HuH-7 (cell line): Measurements from ENCODE around the gene DDX55.

Experiments
- DNase-seq: peaks from one replicate; pipeline ENCODE4 v3.0.0; 2011; ENCODE audit warnings: low spot score

The DDX55 gene

DNA sequence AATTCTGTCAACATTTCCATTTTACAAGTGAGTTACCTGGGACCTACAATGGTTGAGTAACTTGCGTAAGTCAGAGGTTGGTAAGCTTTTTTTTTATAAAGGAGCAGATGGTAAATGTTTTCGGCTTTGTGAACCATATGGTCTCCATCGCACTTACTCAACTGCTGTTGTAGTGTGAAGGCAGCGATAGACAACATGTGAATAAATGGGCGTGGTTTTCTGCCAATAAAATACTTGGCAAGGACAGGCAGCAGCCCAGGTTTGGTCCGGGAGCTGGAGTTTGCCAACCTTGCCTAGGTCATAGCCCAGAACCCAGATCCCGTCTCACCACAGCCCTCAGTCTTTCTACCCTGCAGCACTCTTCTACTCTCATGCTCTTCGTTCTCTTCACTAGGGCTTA is 6.3 kb downstream of the DDX55 start:
- DNase-seq: no peak

DNA sequence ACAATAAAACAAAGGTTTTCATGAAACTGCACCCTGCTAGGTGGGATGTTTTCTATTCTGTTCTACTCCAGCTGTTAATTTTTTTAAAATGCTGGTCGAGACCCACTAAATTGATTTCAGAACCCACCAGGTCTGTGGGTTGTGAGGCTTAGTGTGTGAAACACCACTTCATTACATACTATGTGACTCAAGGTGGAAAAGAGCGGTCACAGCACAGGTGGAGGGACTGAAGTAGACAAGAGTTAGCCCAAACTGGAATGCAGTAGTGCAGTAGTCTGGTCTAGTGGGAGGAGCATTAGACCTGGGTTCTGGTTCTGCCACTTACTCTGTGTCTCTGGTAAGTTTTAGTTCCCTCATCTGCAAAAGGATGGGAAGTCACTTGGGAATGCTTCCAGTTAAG is 12.2 kb downstream of the DDX55 start:
- no peak for DNase-seq

DNA sequence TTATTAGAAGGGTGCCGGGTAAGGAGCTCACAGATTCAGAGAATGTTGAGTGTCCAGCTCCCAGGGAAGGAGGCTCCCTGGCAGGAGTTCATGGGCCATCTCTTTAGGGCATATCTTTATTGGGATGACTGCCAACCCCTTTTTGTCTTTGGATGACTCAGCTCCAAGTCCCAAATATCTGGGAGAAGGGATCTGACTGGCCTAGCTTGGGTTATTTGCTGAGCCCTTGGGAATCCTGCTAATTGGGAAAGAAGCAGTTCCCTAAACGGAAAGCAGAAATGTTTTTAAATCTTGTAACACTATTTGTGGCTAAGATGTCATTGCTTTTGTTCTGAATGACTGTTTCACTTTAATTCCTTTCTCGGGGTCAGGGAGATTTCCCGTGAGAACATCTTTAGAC is 12.6 kb downstream of the DDX55 start:
- no peak for DNase-seq

DNA sequence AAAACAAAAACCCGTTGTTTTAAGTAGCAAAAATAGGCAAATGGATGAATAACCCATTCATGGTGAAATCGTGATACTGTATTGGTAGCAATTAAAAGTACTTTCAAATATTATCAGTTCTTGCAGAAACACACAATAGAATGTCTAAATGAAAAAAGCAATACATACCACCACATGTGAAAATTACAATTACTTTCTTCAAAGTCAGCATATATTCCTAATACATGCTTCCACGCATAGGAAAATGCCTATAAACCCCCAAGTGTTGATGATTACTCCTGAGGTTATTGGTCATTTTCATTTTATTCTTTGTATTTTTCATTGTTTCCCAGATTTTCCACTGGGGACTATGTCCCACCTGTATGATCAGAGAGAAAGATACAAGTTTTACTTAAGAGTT is 15.2 kb downstream of the DDX55 start:
- no peak for DNase-seq

DNA sequence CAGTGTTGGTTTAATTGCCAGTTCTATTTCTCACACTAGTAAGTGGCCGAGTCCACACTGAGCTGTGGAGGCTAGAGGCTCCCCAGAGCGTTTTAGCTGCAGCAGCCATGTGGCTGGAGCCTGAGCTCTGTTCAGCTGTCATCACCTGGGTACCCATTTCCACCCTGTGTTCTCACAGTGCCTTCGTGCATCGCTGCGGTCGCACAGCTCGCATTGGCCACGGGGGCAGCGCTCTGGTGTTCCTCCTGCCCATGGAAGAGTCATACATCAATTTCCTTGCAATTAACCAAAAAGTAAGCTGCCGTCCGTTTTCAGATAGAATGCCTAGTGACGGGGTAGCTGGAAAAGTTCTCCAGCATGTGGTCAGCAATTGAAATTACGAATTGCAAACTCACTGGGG is 15.7 kb downstream of the DDX55 start:
- no peak for DNase-seq

DNA sequence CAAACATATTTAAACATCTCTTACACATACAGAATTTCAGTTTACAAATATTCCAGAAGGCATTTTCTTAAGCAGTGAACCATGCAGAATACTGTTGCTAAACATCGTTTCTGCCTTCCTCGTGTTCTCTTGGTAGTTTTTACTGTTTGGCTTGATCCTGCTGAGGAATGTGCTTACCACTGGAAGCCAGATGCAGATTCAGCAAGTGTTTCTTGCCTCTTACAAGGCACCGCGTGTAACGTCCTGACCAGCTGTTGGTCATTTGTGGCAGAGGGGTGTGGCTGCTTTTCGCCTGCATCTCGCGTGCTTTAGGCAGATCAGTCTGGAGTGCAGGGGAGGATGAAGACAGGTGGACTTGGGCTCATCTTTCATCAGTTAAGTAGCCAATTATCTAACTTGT is 19.2 kb downstream of the DDX55 start:
- no peak for DNase-seq

DNA sequence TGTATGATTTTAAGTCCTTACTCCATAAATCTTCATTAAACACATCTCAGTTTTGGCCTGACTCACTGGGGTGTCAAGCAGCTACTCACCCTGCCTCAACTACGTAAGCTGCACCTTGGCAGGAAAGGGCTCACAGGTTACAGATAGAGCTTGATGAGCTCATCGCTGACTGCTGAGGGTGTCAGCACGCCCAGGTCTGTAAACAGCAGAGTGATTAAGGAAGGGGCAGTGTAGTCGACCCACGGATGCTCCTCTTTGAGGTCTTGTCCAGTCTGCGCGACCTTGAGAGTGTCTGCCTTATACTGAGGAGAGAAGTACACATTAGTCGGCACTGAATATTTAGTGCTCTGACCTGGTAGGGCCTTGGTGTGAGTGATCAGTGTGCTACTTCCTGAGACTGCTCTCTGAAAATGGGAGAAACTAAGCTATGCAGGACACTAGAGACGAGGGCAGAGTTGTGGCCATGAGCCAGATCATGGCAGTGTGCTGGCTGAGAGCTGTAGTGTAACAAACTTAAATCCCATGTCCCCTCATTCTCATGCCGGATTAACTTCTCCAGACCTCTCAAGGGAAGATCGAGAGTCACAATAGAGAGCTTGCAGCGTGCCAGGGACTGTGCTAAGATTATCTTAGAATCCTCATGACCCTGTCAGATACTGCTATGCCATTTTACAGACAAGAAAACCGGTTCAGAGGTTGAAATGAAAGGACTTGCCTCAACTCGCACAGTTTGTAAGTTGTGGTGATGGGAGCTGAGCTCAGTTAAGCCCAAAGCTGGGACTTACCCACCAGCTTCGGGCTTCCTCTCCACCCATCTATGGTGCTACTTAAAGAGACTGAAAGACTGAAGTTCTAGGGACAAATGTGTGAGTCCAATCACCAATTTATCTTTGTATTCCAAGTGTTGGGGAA is 20.0 kb downstream of the DDX55 start:
- no peak for DNase-seq

DNA sequence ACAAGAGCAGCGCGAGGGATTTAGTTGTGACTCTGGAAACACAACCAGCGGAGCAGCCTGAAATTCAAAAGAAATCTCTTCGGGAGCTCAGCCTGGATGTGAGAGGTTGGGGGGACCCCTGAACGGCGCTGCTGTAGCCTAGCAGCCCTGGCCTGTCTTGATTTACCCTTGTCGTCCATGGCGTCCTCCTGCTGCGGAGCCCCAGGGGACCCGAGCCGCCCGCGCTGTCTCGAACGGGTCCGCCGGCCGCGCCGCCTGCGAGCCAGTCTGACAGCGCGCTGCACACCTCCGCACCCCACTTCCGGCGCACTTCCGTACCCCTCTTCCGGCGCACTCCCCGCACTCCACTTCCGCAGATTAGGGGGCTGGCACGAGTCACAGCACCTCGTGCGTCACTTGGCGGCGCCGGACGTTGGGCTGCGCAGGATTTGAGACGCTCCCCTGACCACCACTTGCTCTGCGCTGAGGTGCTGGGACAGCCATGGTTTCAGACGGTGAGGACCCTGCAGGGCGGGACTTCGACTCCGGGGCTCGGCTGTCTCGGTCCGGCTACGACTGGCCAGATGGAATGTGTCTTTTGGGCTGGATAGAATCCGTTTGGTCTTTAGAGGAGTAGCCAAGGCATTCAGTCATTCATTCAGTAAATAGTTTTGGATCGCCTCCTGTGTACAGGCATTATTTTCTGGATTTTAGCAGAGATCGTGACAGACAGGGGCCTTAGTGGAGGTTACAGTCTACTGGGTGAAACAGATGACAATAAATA is 31.7 kb downstream of the DDX55 start, which contains the start of the genes EIF2B1 and GTF2H3:
Gene EIF2B1, minus strand, starts transcription at position 308 of the 763 bp plus-strand sequence. Its CDS starts 129 bp downstream, at position 179.
Gene GTF2H3, plus strand, starts transcription at position 451 of the 763 bp plus-strand sequence. Its CDS starts 31 bp downstream, at position 482.
- DNase-seq: peak; percentile 91

DNA sequence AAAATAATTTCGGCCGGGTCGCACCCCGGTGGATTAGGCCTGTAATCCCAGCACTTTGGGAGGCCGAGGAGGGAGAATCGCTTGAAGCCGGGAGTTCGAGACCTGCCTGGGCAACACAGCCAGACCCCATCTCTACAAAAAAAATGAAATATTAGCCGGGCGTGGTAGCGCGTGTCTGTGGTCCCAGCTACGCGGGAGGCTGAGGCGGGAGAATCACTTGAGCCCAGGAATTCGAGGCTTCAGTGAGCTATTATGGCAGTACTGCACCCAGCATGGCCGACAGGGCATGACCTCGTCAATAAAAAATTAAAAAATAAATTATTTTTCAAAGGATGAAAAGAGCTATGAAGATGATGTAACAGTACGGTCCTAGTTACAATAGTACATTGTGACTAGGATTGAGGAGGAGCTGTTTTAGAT is 32.3 kb downstream of the DDX55 start:
- no peak for DNase-seq

DNA sequence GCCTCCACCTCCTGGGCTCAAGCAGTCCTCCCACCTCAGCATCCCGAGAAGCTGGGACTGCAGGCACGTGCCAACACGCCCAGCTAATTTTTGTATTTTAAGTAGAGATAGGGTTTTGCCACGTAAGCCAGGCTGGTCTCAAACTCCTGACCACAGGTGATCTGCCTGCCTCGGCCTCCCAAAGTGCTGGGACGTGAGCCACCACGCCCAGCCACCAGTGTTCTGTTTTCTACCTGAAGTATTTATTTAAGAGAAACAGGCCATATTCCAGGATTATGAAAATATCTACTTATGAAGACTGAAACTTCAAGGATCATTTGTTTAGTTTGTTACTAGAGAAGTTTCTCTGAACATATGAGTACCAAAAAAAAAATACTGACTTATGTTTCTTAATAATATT is 42.0 kb downstream of the DDX55 start:
- no peak for DNase-seq

DNA sequence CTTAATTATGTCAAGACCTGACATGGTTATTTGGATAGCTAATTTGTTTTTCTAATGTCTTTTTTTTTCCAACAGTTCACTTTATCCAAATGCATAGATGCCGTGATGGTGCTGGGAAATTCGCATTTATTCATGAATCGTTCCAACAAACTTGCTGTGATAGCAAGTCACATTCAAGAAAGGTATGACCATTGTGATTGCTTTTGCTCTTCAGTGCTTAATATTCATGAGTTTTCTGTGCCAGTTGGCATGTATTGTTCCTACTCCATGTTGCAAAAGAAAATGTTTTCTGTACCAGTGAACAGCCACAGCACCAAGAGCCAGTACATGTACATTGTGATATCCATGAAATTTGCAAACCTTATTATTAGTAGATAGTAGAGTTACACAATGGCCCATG is 43.5 kb downstream of the DDX55 start:
- no peak for DNase-seq

DNA sequence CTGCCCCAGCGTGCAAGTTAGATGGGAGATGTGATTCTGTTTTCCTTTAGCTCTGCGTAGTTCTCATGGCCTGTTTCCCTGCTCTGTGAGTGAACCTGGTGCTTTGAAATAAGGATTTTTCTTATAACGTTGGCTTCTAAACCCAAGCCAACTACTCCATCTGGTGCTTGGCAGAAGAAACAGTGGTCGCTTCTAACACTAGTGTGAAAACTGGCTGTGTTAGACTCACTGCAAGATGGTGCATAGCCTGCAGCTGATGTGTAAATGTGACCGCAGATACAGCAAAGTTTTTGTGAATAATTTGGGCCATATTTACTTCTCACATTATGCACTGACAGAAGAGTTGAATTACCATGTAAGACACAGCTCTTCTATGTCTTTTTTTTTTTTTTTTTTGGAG is 44.0 kb downstream of the DDX55 start:
- no peak for DNase-seq

DNA sequence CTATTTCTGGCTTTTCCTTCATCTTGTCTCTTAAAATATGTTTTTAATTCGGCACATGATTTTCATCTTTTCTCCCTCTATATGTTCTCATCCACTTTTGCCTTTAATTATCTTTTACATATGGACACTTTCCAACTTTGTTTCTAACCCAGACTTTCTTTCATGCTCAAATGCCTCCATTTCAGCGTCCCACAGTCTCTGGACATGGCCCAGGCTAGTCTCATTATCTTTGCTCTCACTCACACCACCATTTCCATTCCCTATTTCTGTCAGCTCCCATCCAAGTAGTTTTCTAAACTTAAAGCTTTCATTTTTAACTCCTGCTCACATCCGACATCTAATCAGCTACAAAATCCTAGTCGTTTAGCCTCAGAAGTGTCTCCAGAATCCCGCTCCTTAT is 46.5 kb downstream of the DDX55 start:
- no peak for DNase-seq

DNA sequence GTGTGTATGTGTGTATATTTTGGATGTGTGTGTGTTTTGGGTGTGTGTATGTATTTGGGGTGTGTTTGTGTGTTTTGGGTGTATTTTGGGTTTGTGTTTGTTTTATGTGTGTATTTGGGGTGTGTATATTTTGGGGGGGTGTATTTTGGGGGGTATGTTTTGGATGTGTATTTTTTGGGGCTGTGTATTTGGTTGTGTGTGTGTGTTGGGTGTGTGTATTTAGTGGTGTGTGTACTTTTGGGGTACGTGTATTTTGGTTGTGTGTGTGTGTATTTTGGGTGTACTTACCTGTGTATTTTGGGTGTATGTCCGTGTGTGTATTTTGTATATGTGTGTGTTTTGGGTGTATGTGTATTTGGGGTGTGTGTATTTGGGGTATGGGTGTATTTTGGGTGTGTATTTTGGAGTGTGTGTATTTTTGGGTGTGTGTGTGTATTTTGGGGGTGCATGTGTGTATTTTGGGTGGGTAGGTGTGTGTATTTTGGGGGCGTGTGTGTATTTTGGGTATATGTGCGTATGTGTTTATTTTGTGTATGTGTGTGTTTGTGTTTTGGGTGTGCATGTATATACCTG is 52.3 kb downstream of the DDX55 start:
- DNase-seq: no peak

DNA sequence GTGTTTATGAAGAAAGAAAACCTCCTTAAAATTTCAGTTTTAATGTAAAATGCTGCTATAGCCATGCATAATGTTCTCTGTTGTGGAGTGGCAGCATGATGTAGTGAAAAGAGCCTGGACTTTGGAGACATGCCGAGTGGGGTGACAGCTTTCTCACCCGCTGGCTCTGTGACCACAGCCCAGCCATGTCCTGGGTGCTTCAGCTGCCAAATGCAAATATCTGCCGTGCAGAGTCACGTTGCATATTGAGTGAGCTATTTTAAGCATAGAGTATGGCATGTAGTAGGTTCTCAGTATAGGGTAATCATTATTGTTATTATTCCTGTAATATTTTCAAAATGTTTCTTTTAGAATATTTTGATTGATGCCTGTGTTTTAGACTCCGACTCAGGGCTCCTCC is 53.5 kb downstream of the DDX55 start:
- DNase-seq: no peak

DNA sequence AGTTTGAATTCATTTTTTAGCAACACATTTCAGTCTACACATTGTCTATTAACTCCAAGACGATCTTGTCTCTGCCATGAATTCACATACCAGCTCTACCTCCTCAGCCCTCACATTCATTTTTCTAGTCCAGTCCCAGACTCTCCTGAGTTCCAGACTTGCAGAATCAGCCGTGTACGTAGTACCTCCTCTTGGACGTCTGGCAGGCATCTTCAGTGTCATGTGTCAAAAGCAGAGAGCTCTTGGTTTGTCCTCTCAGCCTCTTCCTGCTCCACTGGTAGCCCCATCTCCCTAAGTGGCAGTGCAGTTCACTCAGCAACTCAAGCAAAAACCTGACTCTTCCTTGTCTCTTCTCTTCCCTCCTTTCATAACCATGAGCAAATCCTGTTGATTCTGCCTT is 54.5 kb downstream of the DDX55 start:
- DNase-seq: no peak

DNA sequence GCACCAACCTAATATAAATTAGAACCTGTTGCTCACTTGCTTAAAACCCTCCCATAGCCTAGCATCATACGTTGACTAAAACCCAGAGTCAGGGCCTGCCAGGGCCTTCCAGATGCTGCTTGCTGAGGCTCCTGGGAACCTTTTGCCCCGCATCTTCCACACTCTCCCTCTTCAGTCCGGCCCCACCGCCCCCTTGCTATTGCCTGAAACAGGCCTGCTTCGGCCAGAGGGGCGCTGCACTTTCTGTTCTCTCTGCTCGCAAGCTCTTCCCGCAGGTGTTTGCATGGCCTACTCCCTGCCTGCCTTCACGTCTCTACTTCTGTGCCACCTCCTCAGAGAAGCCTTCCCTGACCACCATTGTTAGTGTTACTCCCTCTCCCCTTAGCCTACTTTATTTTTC is 55.3 kb downstream of the DDX55 start:
- DNase-seq: no peak

DNA sequence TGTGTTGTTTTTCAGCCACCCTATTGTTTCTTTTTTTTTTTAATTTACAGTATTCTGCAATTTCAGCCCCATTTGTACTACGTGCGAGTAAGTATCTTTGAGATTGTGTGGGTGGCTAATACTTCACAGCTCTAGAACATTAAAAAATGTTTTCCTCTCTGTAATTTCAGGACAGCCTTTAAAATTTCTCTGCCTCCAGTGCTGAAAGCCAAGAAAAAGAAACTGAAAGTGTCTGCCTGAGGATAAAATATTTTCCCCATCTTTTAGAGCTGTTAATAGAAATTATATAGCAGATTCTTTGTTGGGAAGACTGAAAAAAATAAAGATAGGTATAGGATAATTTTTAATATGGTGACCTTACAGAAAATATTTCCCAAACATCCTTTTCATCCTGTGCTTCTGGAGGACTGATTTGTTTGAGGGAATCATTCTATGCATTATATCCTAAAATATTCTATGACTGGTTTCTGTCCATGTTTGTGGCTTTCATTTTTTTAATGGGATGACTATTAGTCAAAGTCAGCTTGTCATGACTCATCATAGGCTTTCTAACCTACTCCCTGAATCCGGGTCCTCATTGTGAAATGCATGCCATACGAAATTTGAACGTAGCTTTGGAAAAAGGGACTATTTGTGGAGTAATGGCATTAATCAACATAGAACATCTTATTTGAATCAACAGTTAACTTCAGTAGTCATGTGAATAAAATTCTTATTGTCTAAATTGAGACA is 58.3 kb downstream of the DDX55 start:
- no peak for DNase-seq

DNA sequence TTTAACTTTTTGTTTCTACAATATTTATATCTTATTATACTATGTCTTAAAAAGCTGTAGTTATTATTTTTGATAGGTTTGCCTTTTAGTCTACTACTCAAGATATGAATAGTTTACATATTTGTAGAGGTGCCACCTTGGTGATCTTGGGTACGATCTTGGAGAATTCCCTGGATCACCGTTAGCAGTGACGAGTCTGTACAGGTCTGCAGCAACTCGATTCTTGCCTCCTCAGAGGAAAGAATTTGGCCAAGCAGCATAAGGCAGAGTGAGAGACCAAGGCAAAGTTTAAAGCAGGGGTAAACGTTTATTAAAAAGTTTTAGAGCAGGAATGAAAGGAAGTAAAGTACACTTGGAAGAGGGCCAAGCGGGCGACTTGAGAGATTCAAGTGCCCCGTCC is 65.9 kb downstream of the DDX55 start:
- DNase-seq: no peak
